ENCODE measurements around the gene PDE10A.

DNA sequence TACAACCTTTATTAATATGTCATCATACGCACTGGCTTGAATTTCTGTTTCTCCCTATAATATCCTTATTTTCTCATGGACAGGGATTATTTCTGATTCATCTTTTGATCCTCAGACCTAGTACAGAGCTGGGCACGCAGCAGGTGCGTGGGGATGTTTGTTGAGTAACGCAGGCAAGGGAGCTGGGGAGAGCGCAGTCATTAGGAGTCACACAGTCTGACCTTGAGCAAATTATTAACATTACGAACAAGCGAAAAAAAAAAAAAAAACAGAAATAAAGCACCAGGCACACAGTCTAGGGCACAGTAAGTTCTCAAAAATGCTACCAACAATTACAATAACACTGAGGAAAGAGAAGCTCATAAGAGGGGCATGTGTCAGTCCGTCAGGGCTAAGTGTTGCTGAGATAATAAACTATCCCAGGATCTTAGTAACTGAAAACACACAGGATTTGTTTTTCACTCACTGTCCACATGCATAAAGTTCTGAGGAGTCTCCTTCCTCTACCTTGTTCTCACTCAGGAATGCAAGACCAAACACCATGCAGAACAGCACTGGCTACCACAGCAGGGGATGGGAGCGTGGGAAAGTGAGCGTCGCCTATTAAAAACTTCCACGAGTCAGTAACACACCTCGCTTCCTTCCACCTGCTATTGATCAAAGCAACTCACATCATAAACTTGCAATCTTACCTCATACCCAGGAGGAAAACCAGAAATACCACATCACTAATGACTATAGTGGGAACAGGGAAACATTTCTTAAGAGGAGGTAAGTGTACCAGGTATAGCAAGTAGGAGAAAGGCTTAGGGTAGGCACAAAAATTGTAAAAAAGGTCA lies 56.9 kb downstream of the PDE10A start:
- TF ChIP-seq CTCF (IDR thresholded peaks at IDR 0.05; ENCODE audit: insufficient read depth, low read length, poor library complexity, severe bottlenecking) (no peak), EZH2phosphoT487 (conservative IDR thresholded peaks at IDR 0.05; ENCODE audit: low read length) (no peak)
